ENCODE results near the gene ADH1B.
"Not testable (repeated sequence)": the region's sequence is repeated elsewhere in the genome, so short reads cannot be mapped to it uniquely, and the experiment has no call there.

The ADH1B gene

DNA sequence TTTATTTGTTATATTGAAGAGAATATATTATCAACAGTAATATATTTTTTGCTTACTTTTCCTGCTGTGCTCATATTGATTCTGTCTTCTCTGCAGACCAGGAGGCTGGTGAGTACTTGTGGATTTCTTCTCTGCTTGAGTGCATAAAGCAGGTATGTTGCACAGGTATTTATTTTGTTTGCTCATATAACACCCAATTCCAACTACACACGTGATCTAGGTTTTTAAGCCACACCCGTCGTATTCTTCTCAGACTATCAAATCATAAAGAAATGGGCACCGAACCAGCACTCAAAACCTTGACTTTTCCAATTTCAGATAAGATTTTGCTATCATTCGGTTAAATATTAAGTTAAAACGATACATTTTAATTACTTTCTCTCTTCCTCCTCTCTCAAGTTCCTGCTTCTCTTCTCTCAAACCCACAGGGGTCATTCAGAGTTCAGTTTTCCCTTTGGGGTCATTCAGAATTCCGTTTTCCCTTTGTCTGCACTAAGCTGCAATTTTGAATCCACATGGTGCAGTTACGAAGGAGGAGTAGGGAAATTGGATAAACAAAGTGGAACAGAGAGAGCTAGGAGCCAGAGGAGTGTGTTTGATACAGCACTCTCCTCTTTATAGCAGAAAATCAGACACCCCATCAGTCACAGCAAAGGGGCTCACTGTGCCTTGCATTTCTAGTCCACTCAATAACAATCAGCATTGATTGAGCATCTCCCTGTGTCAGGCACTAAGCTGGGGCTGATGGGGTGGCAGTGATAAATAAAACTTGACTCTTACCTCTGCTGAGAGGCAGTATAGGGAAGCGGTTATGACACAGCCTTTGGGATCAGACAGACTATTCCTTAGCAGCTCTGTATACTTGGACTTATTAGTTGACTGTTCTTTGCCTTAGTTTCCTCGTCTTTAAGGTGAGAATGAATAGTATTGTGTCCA lies 31.7 kb upstream of the ADH1B start, which contains the start of gene ADH1C:
Gene ADH1C (minus strand): TSS at position 145 of the 936 bp plus-strand sequence. CDS start 71 bp downstream, at position 74.
- Histone ChIP-seq H3K9me3 (ENCODE audit: severe bottlenecking) (no peaks in the 10 kb centered on the region), H3K27ac (ENCODE audit: poor library complexity, severe bottlenecking) (no peak within 1 kb of the TSS), H3K4me3 (ENCODE audit: severe bottlenecking) (no peak within 1 kb of the TSS), H3K36me3 (ENCODE audit: low read depth) (no peaks in the 10 kb centered on the region), H3K4me1 (ENCODE audit: insufficient read depth, poor library complexity, severe bottlenecking) (no peaks in the 10 kb centered on the region), H3K27me3 (ENCODE audit: insufficient read depth, poor library complexity, severe bottlenecking) (no peaks in the 10 kb centered on the region)
- ATAC-seq (ENCODE audit: low read depth) = no peak
- TF ChIP-seq, protein P1, sequence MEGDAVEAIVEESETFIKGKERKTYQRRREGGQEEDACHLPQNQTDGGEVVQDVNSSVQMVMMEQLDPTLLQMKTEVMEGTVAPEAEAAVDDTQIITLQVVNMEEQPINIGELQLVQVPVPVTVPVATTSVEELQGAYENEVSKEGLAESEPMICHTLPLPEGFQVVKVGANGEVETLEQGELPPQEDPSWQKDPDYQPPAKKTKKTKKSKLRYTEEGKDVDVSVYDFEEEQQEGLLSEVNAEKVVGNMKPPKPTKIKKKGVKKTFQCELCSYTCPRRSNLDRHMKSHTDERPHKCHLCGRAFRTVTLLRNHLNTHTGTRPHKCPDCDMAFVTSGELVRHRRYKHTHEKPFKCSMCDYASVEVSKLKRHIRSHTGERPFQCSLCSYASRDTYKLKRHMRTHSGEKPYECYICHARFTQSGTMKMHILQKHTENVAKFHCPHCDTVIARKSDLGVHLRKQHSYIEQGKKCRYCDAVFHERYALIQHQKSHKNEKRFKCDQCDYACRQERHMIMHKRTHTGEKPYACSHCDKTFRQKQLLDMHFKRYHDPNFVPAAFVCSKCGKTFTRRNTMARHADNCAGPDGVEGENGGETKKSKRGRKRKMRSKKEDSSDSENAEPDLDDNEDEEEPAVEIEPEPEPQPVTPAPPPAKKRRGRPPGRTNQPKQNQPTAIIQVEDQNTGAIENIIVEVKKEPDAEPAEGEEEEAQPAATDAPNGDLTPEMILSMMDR (IDR thresholded peaks at IDR 0.05; ENCODE audit: poor library complexity, severe bottlenecking) = no peak
- no peak for DNase-seq (ENCODE audit: low spot score)

DNA sequence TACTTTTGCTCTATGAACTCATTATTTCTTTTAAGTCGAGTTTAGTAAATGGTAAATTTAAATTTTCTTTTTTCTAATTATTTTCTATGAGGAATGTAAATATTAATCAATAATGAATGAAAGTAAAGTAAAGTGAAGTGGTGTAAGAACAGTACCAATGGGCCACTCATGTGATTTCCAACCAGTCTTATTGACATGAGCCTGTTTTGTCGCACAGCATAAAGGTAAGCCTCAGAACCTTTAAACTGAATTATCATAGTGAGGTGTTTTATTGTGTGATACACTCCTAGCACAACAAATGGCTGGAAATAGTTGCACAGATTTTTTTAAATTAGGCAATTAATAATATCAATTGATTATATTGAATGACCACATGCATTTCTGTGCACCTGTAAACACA lies 30.3 kb upstream of the ADH1B start:
- no peak for ATAC-seq (ENCODE audit: low read depth)
- H3K4me3 ChIP-seq (ENCODE audit: severe bottlenecking) = no peak overlapping the region

DNA sequence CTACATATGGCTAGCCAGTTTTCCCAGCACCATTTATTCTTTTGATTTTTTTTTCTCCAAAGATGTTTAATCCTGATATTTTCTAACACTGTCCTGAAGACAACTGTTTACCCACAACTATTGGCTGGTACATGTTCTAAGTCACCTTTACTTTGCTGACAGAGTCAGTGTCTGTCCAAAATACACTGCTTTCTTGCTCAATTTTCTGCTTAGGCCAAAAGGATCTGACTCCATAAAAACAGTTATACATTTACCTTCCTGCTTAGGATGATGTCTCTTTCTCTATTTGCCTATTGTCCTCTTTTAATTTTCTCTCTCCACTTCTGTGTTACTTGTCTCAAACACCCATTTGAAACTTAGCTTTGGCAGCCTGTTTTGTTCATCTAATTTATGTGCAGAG lies 28.1 kb upstream of the ADH1B start:
- DNase-seq (ENCODE audit: low spot score) = no peak
- no peak overlapping the region for H3K27ac ChIP-seq (ENCODE audit: poor library complexity, severe bottlenecking)
- H3K9me3 ChIP-seq (ENCODE audit: severe bottlenecking) = no peaks in the 10 kb centered on the region
- H3K4me3 ChIP-seq (ENCODE audit: severe bottlenecking) = no peak overlapping the region
- H3K27me3 ChIP-seq (ENCODE audit: insufficient read depth, poor library complexity, severe bottlenecking) = no peaks in the 10 kb centered on the region
- H3K4me1 ChIP-seq (ENCODE audit: insufficient read depth, poor library complexity, severe bottlenecking) = no peaks in the 10 kb centered on the region
- no peaks in the 10 kb centered on the region for H3K36me3 ChIP-seq (ENCODE audit: low read depth)
- ATAC-seq (ENCODE audit: low read depth) = no peak
- TF ChIP-seq, protein P1 (IDR thresholded peaks at IDR 0.05; ENCODE audit: poor library complexity, severe bottlenecking) = no peak

More for the DNA sequence above, 30.3 kb upstream of the ADH1B start:
- H3K27me3 ChIP-seq (ENCODE audit: insufficient read depth, poor library complexity, severe bottlenecking) = no peaks in the 10 kb centered on the region
- no peaks in the 10 kb centered on the region for H3K4me1 ChIP-seq (ENCODE audit: insufficient read depth, poor library complexity, severe bottlenecking)
- DNase-seq (ENCODE audit: low spot score) = no peak
- no peak overlapping the region for H3K27ac ChIP-seq (ENCODE audit: poor library complexity, severe bottlenecking)
- no peaks in the 10 kb centered on the region for H3K9me3 ChIP-seq (ENCODE audit: severe bottlenecking)
- TF ChIP-seq, protein P1 (IDR thresholded peaks at IDR 0.05; ENCODE audit: poor library complexity, severe bottlenecking) = no peak
- no peaks in the 10 kb centered on the region for H3K36me3 ChIP-seq (ENCODE audit: low read depth)

DNA sequence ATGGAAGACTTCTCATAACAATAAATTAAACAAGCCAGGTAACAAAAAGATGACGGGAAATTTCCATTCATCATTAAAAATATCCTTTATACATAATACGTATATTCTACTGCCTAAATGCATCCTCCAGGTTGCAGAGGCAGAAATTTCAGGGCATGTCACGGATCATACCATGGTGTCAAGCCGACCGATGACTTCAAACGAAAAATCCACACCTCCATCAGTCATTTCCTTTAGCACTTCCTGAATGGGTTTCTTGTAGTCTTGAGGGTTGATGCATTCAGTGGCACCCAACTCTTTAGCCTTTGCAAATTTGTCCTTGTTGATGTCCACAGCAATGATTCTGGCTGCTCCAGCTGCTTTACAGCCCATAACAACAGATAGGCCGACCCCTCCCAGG lies 21.4 kb upstream of the ADH1B start:
- not testable (repeated sequence) for ATAC-seq (ENCODE audit: low read depth); H3K4me1 ChIP-seq (ENCODE audit: insufficient read depth, poor library complexity, severe bottlenecking); H3K9me3 ChIP-seq (ENCODE audit: severe bottlenecking); H3K4me3 ChIP-seq (ENCODE audit: severe bottlenecking); H3K27ac ChIP-seq (ENCODE audit: poor library complexity, severe bottlenecking); DNase-seq (ENCODE audit: low spot score); H3K27me3 ChIP-seq (ENCODE audit: insufficient read depth, poor library complexity, severe bottlenecking); H3K36me3 ChIP-seq (ENCODE audit: low read depth)

DNA sequence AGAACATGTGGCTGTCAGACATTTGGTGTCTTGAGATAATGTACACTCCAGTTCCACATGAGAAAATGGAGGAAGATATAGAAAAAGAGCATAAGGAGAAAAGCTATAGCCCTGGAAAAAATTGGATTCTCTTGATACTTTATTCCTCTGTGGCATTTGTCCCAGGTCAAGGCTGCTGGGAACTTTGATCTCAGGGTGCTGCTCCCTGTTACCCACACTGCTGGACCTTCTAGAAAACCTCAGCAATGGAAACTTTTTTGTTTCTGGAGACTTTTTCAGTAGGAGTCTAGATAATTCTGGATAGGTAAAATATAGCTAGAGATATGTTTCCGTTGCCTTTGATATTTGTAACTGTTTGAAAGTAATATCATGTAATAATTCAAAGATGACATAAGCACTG lies 20.2 kb upstream of the ADH1B start:
- H3K27me3 ChIP-seq (ENCODE audit: insufficient read depth, poor library complexity, severe bottlenecking) = no peaks in the 10 kb centered on the region
- H3K9me3 ChIP-seq (ENCODE audit: severe bottlenecking) = no peaks in the 10 kb centered on the region
- TF ChIP-seq, protein P1 (IDR thresholded peaks at IDR 0.05; ENCODE audit: poor library complexity, severe bottlenecking) = no peak
- no peak overlapping the region for H3K4me3 ChIP-seq (ENCODE audit: severe bottlenecking)
- no peaks in the 10 kb centered on the region for H3K4me1 ChIP-seq (ENCODE audit: insufficient read depth, poor library complexity, severe bottlenecking)
- no peak for ATAC-seq (ENCODE audit: low read depth)
- no peak overlapping the region for H3K27ac ChIP-seq (ENCODE audit: poor library complexity, severe bottlenecking)
- DNase-seq (ENCODE audit: low spot score) = no peak
- H3K36me3 ChIP-seq (ENCODE audit: low read depth) = no peaks in the 10 kb centered on the region
